ENCODE results near the gene CHEK2. TPM values are rescaled to one million over a fixed set of nuclear protein-coding genes. Genes with fewer than 3 reads are reported as not detected.
A peak's percentile ranks its signal among the peaks of the same experiment; 100 is the strongest.
"Not testable (repeated sequence)": the region's sequence is repeated elsewhere in the genome, so short reads cannot be mapped to it uniquely, and the experiment has no call there.

The CHEK2 gene
- total RNA-seq, 1 donor from 2014 or later, result 32.7 TPM

- intact Hi-C loops (cut with micrococcal nuclease), result no loop called here
- H3K9me3 Mint-ChIP-seq, result no peaks in the 10 kb centered on the region
- peaks cover 8% of the 10 kb centered on the region for H3K4me1 Mint-ChIP-seq
- DNase-seq, result peak; percentile 59
- no peak overlapping the region for H3K4me3 Mint-ChIP-seq
- H3K27me3 Mint-ChIP-seq, result peaks cover 9% of the 10 kb centered on the region
- peaks cover 6% of the 10 kb centered on the region for H3K36me3 Mint-ChIP-seq (ENCODE audit: low read depth)
- H3K27ac Mint-ChIP-seq, result no peak overlapping the region
Measured at GRCh38 chr22:28768701-28769393, 27.2 kb upstream of the CHEK2 start.

DNA sequence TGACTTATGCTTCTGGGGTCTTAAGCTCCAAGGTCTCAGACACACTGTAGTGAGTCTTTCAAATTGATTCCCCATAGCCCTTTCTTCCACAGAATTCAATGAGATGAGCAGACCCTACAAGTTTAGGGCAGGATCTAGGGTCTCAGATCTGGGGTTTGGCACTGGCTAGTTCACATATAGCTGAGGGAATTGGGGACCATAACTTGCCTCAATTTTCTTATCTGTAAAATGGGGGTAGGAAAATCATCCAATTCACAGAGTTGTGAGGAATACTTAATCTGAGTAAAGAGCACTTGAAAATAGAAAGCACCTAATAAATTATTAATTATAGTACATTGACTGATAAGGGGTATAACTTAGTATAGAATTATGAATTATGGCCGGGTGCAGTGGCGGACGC, 25.0 kb upstream of the CHEK2 start:
- H3K9me3 Mint-ChIP-seq, result peaks cover 3% of the 10 kb centered on the region
- no peaks in the 10 kb centered on the region for H3K4me1 Mint-ChIP-seq
- H3K27me3 Mint-ChIP-seq, result peaks cover 9% of the 10 kb centered on the region
- H3K36me3 Mint-ChIP-seq (ENCODE audit: low read depth), result no peaks in the 10 kb centered on the region
- no peak overlapping the region for H3K4me3 Mint-ChIP-seq
- no peak overlapping the region for H3K27ac Mint-ChIP-seq
- DNase-seq, result no peak
- intact Hi-C loops (cut with micrococcal nuclease), result no loop called here

- intact Hi-C loops (cut with micrococcal nuclease); H3K9me3 Mint-ChIP-seq; H3K36me3 Mint-ChIP-seq (ENCODE audit: low read depth); H3K27ac Mint-ChIP-seq; H3K27me3 Mint-ChIP-seq; H3K4me3 Mint-ChIP-seq; DNase-seq; H3K4me1 Mint-ChIP-seq: not testable (repeated sequence)
Measured at GRCh38 chr22:28762000-28762399, 20.4 kb upstream of the CHEK2 start.

DNA sequence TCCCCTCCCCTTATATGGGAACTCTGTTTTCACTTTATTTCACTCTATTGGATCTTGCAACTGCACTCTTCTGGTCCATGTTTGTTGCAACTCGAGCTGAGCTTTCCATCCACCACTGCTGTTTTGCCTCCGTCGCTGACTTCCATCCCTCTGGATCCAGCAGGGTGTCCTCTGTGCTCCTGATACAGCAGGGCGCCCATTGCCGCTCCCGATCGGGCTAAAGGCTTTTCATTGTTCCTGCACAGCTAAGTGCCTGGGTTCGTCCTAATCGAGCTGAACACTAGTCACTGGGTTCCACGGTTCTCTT, 19.8 kb upstream of the CHEK2 start:
- intact Hi-C loops (cut with micrococcal nuclease), result no loop called here
- Mint-ChIP-seq H3K9me3 (peaks cover 3% of the 10 kb centered on the region), H3K27me3 (peaks cover 4% of the 10 kb centered on the region), H3K36me3 (ENCODE audit: low read depth) (peaks cover 2% of the 10 kb centered on the region), H3K27ac (no peak overlapping the region), H3K4me3 (no peak overlapping the region), H3K4me1 (peaks cover 4% of the 10 kb centered on the region)
- no peak for DNase-seq

GRCh38 chr22:28759861-28760560, 18.4 kb upstream of the CHEK2 start:
- no peak for DNase-seq
- intact Hi-C loops (cut with micrococcal nuclease), result no loop called here
- Mint-ChIP-seq H3K36me3 (ENCODE audit: low read depth) (peaks cover 2% of the 10 kb centered on the region), H3K4me1 (peaks cover 4% of the 10 kb centered on the region), H3K9me3 (peaks cover 3% of the 10 kb centered on the region), H3K27me3 (peaks cover 3% of the 10 kb centered on the region), H3K4me3 (no peak overlapping the region), H3K27ac (no peak overlapping the region)

GRCh38 chr22:28754512-28754911, 12.9 kb upstream of the CHEK2 start:
- peaks cover 21% of the 10 kb centered on the region for H3K36me3 Mint-ChIP-seq (ENCODE audit: low read depth)
- DNase-seq; H3K9me3 Mint-ChIP-seq; H3K27me3 Mint-ChIP-seq; H3K4me3 Mint-ChIP-seq; H3K4me1 Mint-ChIP-seq; intact Hi-C loops (cut with micrococcal nuclease); H3K27ac Mint-ChIP-seq: not testable (repeated sequence)

- H3K36me3 Mint-ChIP-seq (ENCODE audit: low read depth), result peaks cover 43% of the 10 kb centered on the region
- H3K27me3 Mint-ChIP-seq, result no peaks in the 10 kb centered on the region
- no peak overlapping the region for H3K27ac Mint-ChIP-seq
- intact Hi-C loops (cut with micrococcal nuclease), result no loop called here
- no peak for DNase-seq
- no peak overlapping the region for H3K4me3 Mint-ChIP-seq
- peaks cover 9% of the 10 kb centered on the region for H3K4me1 Mint-ChIP-seq
- H3K9me3 Mint-ChIP-seq, result no peaks in the 10 kb centered on the region
Measured at GRCh38 chr22:28750471-28750881, 8.9 kb upstream of the CHEK2 start.

GRCh38 chr22:28743852-28744251, 2.2 kb upstream of the CHEK2 start:
- H3K27ac Mint-ChIP-seq, result no peak overlapping the region
- H3K36me3 Mint-ChIP-seq (ENCODE audit: low read depth), result peaks cover 29% of the 10 kb centered on the region
- peak overlapping the region; percentile 92 for H3K4me3 Mint-ChIP-seq
- no peaks in the 10 kb centered on the region for H3K27me3 Mint-ChIP-seq
- DNase-seq, result no peak
- H3K4me1 Mint-ChIP-seq, result peaks cover 28% of the 10 kb centered on the region
- no peaks in the 10 kb centered on the region for H3K9me3 Mint-ChIP-seq
- intact Hi-C loops (cut with micrococcal nuclease), result loop anchor here (5.0 kb wide), 1 partner anchor 827 kb away; the partner anchor contains the start of gene PITPNB

GRCh38 chr22:28742562-28742962, 942 bp upstream of the CHEK2 start:
- intact Hi-C loops (cut with micrococcal nuclease), result loop anchor here (1.0 to 5.0 kb wide), 4 partner anchors 30 to 825 kb away; partner anchors contain the start of genes CCDC117, PITPNB and XBP1
- H3K9me3 Mint-ChIP-seq, result no peaks in the 10 kb centered on the region
- no peaks in the 10 kb centered on the region for H3K27me3 Mint-ChIP-seq
- H3K27ac Mint-ChIP-seq, result peak overlapping the region; percentile 86
- peaks cover 24% of the 10 kb centered on the region for H3K36me3 Mint-ChIP-seq (ENCODE audit: low read depth)
- no peak for DNase-seq
- peak overlapping the region; percentile 92 for H3K4me3 Mint-ChIP-seq
- peaks cover 25% of the 10 kb centered on the region for H3K4me1 Mint-ChIP-seq

DNA sequence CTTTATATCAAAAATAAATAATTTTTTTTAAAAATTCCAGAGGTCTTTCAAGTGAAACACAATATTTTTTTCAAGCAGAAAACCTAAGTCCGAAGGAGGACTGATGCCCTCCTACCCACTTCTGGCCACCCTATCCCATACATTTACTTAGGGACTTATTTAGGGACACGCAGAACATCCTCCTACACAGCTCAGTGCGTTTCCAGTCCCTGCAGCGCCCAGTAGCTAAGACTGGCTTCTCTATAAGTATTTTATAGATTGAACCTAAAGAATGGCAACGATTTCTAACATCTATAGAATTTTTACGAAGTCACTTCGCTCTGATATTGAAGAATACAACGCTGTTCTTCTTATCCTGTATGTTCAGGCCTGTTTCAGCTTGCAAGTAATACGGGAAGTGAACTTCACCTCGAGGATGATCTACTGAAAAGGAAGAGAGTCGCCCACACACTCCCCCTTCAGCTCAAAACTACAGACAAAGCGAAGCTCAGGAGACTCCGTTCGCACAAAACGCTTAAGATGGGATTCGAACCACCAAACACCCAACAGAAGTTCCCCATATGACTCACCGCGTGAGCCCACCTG, 328 bp downstream of the CHEK2 start:
- H3K27me3 Mint-ChIP-seq, result no peaks in the 10 kb centered on the region

DNA sequence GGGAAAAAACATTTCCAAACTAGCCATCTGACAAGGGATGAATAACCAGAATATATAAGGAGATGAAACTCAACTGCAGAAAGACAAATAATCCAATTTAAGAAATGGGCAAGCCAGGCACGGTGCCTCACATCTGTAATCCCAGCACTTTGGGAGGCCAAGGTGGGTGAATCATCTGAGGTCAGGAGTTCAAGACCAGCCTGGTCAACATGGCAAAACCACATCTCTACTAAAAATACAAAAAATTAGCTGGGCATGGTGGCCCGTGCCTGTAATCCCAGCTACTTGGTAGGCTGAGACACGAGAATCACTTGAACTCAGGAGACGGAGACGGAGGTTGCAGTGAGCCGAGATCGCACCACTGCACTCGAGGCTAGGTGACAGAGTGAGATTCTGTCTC, 2.7 kb downstream of the CHEK2 start:
- DNase-seq; H3K4me3 Mint-ChIP-seq; H3K9me3 Mint-ChIP-seq; H3K27ac Mint-ChIP-seq; H3K27me3 Mint-ChIP-seq; intact Hi-C loops (cut with micrococcal nuclease): not testable (repeated sequence)
- peaks cover 13% of the 10 kb centered on the region for H3K36me3 Mint-ChIP-seq (ENCODE audit: low read depth)
- H3K4me1 Mint-ChIP-seq, result peaks cover 24% of the 10 kb centered on the region

More for the DNA sequence above, 328 bp downstream of the CHEK2 start:
- intact Hi-C loops (cut with micrococcal nuclease), result loop anchor here (1.0 to 5.0 kb wide), 2 partner anchors 168 to 824 kb away; partner anchors contain the start of gene PITPNB
- H3K9me3 Mint-ChIP-seq, result no peaks in the 10 kb centered on the region
- peak overlapping the region; percentile 92 for H3K4me3 Mint-ChIP-seq
- peaks cover 19% of the 10 kb centered on the region for H3K36me3 Mint-ChIP-seq (ENCODE audit: low read depth)
- no peak for DNase-seq
- peaks cover 25% of the 10 kb centered on the region for H3K4me1 Mint-ChIP-seq
- peak overlapping the region; percentile 86 for H3K27ac Mint-ChIP-seq

GRCh38 chr22:28737701-28738100, 3.9 kb downstream of the CHEK2 start:
- Mint-ChIP-seq H3K36me3 (ENCODE audit: low read depth) (peaks cover 21% of the 10 kb centered on the region), H3K4me3 (no peak overlapping the region), H3K27ac (no peak overlapping the region), H3K4me1 (peaks cover 14% of the 10 kb centered on the region), H3K9me3 (no peaks in the 10 kb centered on the region), H3K27me3 (no peaks in the 10 kb centered on the region)
- no peak for DNase-seq
- intact Hi-C loops (cut with micrococcal nuclease), result no loop called here

DNA sequence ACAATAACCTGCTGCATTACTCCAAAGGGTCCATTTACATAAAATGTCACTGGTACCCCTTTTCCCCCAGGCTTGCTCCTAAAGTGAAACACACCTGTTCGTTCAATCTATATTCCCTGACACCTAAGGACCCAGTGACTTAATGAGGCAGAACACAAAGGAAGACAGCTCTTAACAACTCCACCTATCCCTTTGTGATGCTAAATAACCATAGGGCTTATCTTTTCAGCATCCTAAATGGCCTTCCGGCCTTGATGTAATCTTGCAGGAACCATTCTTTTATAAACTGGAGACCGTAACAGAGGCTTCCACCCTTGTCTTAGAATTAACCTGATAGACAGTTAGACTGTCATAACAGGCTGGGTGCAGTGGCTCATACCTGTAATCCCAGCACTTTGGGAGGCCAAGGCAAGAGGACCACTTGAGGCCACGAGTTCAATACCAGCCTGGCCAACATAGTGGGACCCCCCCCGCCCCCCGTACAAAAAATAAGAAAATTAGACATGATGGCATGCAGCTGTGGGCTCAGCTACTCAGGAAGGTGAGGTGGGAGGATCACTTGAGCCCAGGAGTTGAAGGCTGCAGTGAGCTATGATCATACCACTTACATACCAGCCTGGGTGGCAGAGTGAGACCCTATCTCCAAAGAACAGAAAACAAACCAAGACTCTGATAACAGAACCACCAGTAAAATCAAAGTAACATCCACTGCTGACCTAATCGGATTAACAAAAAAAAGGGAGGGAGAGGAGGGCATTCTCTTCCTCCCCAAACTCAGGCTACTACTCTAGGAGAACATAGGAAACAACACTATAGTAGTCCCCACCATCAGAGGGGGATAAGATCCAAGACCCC, 5.1 kb downstream of the CHEK2 start:
- H3K27ac Mint-ChIP-seq, result no peak overlapping the region
- H3K4me3 Mint-ChIP-seq, result no peak overlapping the region
- DNase-seq, result no peak
- peaks cover 22% of the 10 kb centered on the region for H3K36me3 Mint-ChIP-seq (ENCODE audit: low read depth)
- peaks cover 8% of the 10 kb centered on the region for H3K4me1 Mint-ChIP-seq
- H3K27me3 Mint-ChIP-seq, result no peaks in the 10 kb centered on the region
- intact Hi-C loops (cut with micrococcal nuclease), result no loop called here
- H3K9me3 Mint-ChIP-seq, result no peaks in the 10 kb centered on the region
